H54 (cell line): ENCODE data around the gene SLC17A2.
"Not testable (repeated sequence)": the region's sequence is repeated elsewhere in the genome, so short reads cannot be mapped to it uniquely, and the experiment has no call there.

Source experiments
- DNase-seq: peaks from one replicate; pipeline ENCODE4 v3.0.0; 2011; ENCODE audit warnings: low spot score, mixed read lengths; ENCODE audit not compliant: insufficient read length
- FAIRE-seq: peaks from 3 replicates; lab custom pipeline; 2011; peaks lifted over from hg19 to GRCh38; lab: Jason Lieb, UNC
- POLR2A ChIP-seq: IDR thresholded peaks from 2 replicates; pipeline ENCODE4 v1.6.1; 2011; ENCODE audit warnings: low read depth, mild to moderate bottlenecking, low read length

SLC17A2 gene

GRCh38 chr6:25943887-25944286, 13.4 kb upstream of the SLC17A2 start:
- DNase-seq = no peak

GRCh38 chr6:25942561-25943147, 12.2 kb upstream of the SLC17A2 start:
- no peak for TF ChIP-seq POLR2A
- DNase-seq (no peak), FAIRE-seq (peak; percentile 75)

More at GRCh38 chr6:25943887-25944286, 13.4 kb upstream of the SLC17A2 start:
- TF ChIP-seq POLR2A = no peak
- no peak for FAIRE-seq

GRCh38 chr6:25939593-25939992, 9.1 kb upstream of the SLC17A2 start:
- no peak for FAIRE-seq
- no peak for DNase-seq
- no peak for TF ChIP-seq POLR2A

GRCh38 chr6:25935953-25936352, 5.5 kb upstream of the SLC17A2 start:
- DNase-seq = no peak
- no peak for FAIRE-seq
- TF ChIP-seq POLR2A = no peak

- TF ChIP-seq POLR2A = no peak
- no peak for FAIRE-seq
- no peak for DNase-seq
Observed at GRCh38 chr6:25934735-25935313, 4.3 kb upstream of the SLC17A2 start.

- DNase-seq = no peak
- TF ChIP-seq POLR2A = no peak
- FAIRE-seq = no peak
Observed at GRCh38 chr6:25934156-25934555, 3.7 kb upstream of the SLC17A2 start.

GRCh38 chr6:25931411-25931709, 869 bp upstream of the SLC17A2 start:
- DNase-seq (no peak), FAIRE-seq (no peak)
- no peak for TF ChIP-seq POLR2A

GRCh38 chr6:25929785-25930184, 706 bp downstream of the SLC17A2 start:
- DNase-seq, FAIRE-seq: not testable (repeated sequence)

GRCh38 chr6:25928562-25929324, 1.7 kb downstream of the SLC17A2 start:
- FAIRE-seq (no peak), DNase-seq (no peak)
- TF ChIP-seq POLR2A = no peak

GRCh38 chr6:25927756-25928216, 2.7 kb downstream of the SLC17A2 start:
- TF ChIP-seq POLR2A = no peak
- DNase-seq = no peak
- no peak for FAIRE-seq

- FAIRE-seq (no peak), DNase-seq (no peak)
- TF ChIP-seq POLR2A = no peak
Observed at GRCh38 chr6:25927178-25927577, 3.3 kb downstream of the SLC17A2 start.

- no peak for TF ChIP-seq POLR2A
- DNase-seq (no peak), FAIRE-seq (no peak)
Observed at GRCh38 chr6:25925876-25926275, 4.6 kb downstream of the SLC17A2 start.

- FAIRE-seq = no peak
- no peak for DNase-seq
- TF ChIP-seq POLR2A = no peak
Observed at GRCh38 chr6:25922301-25922700, 8.2 kb downstream of the SLC17A2 start.

- no peak for TF ChIP-seq POLR2A
- DNase-seq (no peak), FAIRE-seq (no peak)
Observed at GRCh38 chr6:25921525-25922203, 8.8 kb downstream of the SLC17A2 start.
